Adrenal gland (tissue), 12 donors: ENCODE measurements around the gene APBA2. TPM values are rescaled to one million over a fixed set of nuclear protein-coding genes. Genes with fewer than 3 reads are reported as not detected.
A peak's percentile ranks its signal among the peaks of the same experiment; 100 is the strongest.

Experiments
- DNase-seq, 7 donors: peaks; one replicate each; pipeline ENCODE4 v3.0.0-alpha.2; 2019 to 2020
- H3K27ac ChIP-seq, 5 donors: fragments of 200-600 bp; sonication (generic) in 4 of 5; 1 replicate in 3 of 5; 2 replicates in 2 of 5; pipeline versions ENCODE4 v1.5.1 to v1.8.0; 2016 to 2020; ENCODE audit warnings: mild to moderate bottlenecking in 1 of 5
- H3K27me3 ChIP-seq: fragments of 200-600 bp; 2 replicates; pipeline ENCODE4 v1.8.0; 2021
- H3K36me3 ChIP-seq, 2 donors: fragments of 200-600 bp; replicated peaks in 1 of 2; 1 replicate in 1 of 2; 2 replicates in 1 of 2; pipeline versions ENCODE4 v1.5.1 to v1.8.0; 2018 to 2022
- H3K4me1 ChIP-seq, 2 donors: fragments of 200-600 bp; replicated peaks in 1 of 2; 1 replicate in 1 of 2; 2 replicates in 1 of 2; pipeline versions ENCODE4 v1.5.1 to v1.8.0; 2018 to 2021
- H3K4me3 ChIP-seq, 4 donors: fragments of 200-600 bp; sonication (generic) in 3 of 4; one replicate each; pipeline ENCODE4 v1.5.1; 2016 to 2018
- H3K9me3 ChIP-seq, 3 donors: fragments of 200-600 bp; sonication (generic) in 1 of 3; replicated peaks in 1 of 3; 1 replicate in 2 of 3; 2 replicates in 1 of 3; pipeline versions ENCODE4 v1.5.1 to v1.8.0; 2016 to 2021
- CTCF ChIP-seq, 6 experiments: fragments of 450-650 bp in 4 of 6; fragments of 200-600 bp in 2 of 6; sonication (generic) in 1 of 6; IDR thresholded peaks; 1 replicate in 5 of 6; 2 replicates in 1 of 6; pipeline versions ENCODE4 v1.5.1 to v1.8.0; 2016 to 2021; ENCODE audit warnings: antibody characterized with exemption in 6 of 6, mild to moderate bottlenecking in 2 of 6, moderate library complexity in 1 of 6
- POLR2A ChIP-seq, 2 donors: fragments of 450-650 bp; IDR thresholded peaks; one replicate each; pipeline ENCODE4 v1.6.1; 2017; ENCODE audit warnings: antibody characterized with exemption in 2 of 2, mild to moderate bottlenecking in 2 of 2, moderate library complexity in 1 of 2
- WGBS, 4 donors: extraction: QIAGEN DNeasy Blood & Tissue Kit in 2 of 4; methylation state at CpG; one replicate each; pipeline versions ENCODE4 v1.1.5 to v1.1.7; 2013 to 2017; 5-methylcytosine and 5-hydroxymethylcytosine counted together
- intact Hi-C, 2 donors: fragments of 100-400 bp; cut with DNase I; formaldehyde crosslinking; loops; one replicate each; pipeline versions ENCODE4 v1.14.1 to v1.15.0; 2022 to 2023
- polyA plus RNA-seq, 3 donors: library from polyadenylated mRNA; stranded (reverse); fragments of 200-250 nt in 2 of 3; fragments of 350-450 nt in 1 of 3; fragmentation: Illumina TruSeq in 1 of 3; extraction: RNeasy Lipid Tissue Mini Kit (QIAGEN cat#74804) in 1 of 3; gene quantifications; one replicate each; pipeline ENCODE4 v1.2.3, GENCODE V29; 2013 to 2014
- total RNA-seq, 9 donors: library from RNA; depleted of rRNA in 4 of 9; stranded (reverse); fragments of >200 nt in 4 of 9; fragments of 120-200 nt in 1 of 9; fragmentation: NEBNext Ultra II Directional in 1 of 9; extraction: Animal tissue kit (Norgen Biotek cat#: 25700) in 1 of 9; gene quantifications; one replicate each; pipeline versions ENCODE4 v1.1.0 to v1.2.4, GENCODE V29; 2013 to 2023
- donor health status: healthy with polysubstance abuse.
- donor health status: Bipolar disorder and iron deficiency.
- donor health status: DM: yes; HTN: yes; CAD: no.
- donor health status: DM: no; HTN: no; CAD: no.
- donor health status: DM: no; HTN: no; CAD: no.
- donor health status: DM: yes; HTN: yes; CAD: no.

APBA2 gene
- total and polyA plus RNA-seq, 12 donors, result 2.1 to 13.2 (median 4.7) TPM

- DNase-seq, result no peak
- Histone ChIP-seq H3K4me1 (no peaks in the 10 kb centered on the region), H3K27ac (no peak overlapping the region), H3K9me3 (no peaks in the 10 kb centered on the region), H3K4me3 (no peak overlapping the region), H3K36me3 (no peaks in the 10 kb centered on the region), H3K27me3 (no peaks in the 10 kb centered on the region)
- WGBS, 4 donors, result 87 to 94% (median 91%) methylated on average over 3 of the region's 3 CpGs
- intact Hi-C loops, result loop anchor here in 1 of 2 donors (10.0 kb wide), 1 partner anchor 124 kb away; no protein-coding TSS in a partner anchor
- TF ChIP-seq CTCF (IDR thresholded peaks at IDR 0.05), result no peak
- no peak for TF ChIP-seq POLR2A (IDR thresholded peaks at IDR 0.05)
Observed at GRCh38 chr15:28871168-28871567, 14.6 kb upstream of the APBA2 start.

- no peaks in the 10 kb centered on the region for H3K36me3 ChIP-seq
- no peaks in the 10 kb centered on the region for H3K9me3 ChIP-seq
- TF ChIP-seq CTCF (IDR thresholded peaks at IDR 0.05) (no peak), POLR2A (IDR thresholded peaks at IDR 0.05) (no peak)
- no peak for DNase-seq
- H3K4me3 ChIP-seq, result no peak overlapping the region
- no peak overlapping the region for H3K27ac ChIP-seq
- WGBS, 4 donors, result 86 to 91% (median 89%) methylated on average over 5 of the region's 5 CpGs
- no peaks in the 10 kb centered on the region for H3K27me3 ChIP-seq
- no peaks in the 10 kb centered on the region for H3K4me1 ChIP-seq
- intact Hi-C loops, result loop anchor here in 1 of 2 donors (10.0 kb wide), 1 partner anchor 122 kb away; no protein-coding TSS in a partner anchor
Observed at GRCh38 chr15:28873006-28873405, 12.8 kb upstream of the APBA2 start.

- intact Hi-C loops, result loop anchor here in 1 of 2 donors (10.0 kb wide), 1 partner anchor 121 kb away; no protein-coding TSS in a partner anchor
- Histone ChIP-seq H3K27ac (no peak overlapping the region), H3K4me1 (no peaks in the 10 kb centered on the region), H3K36me3 (no peaks in the 10 kb centered on the region), H3K27me3 (no peaks in the 10 kb centered on the region), H3K9me3 (no peaks in the 10 kb centered on the region), H3K4me3 (no peak overlapping the region)
- peak in 1 of 7 donors; percentile 73 for DNase-seq
- no peak for TF ChIP-seq POLR2A (IDR thresholded peaks at IDR 0.05)
- TF ChIP-seq CTCF (IDR thresholded peaks at IDR 0.05), result peak in 1 of 6 experiments; percentile 25
- 70 to 74% (median 71%) methylated on average over 9 to 10 of the region's 10 CpGs for WGBS, 4 donors
Observed at GRCh38 chr15:28873585-28874190, 12.1 kb upstream of the APBA2 start.

- Histone ChIP-seq H3K27me3 (no peaks in the 10 kb centered on the region), H3K27ac (no peak overlapping the region), H3K36me3 (no peaks in the 10 kb centered on the region), H3K4me3 (no peak overlapping the region), H3K9me3 (no peaks in the 10 kb centered on the region), H3K4me1 (no peaks in the 10 kb centered on the region)
- no peak for TF ChIP-seq POLR2A (IDR thresholded peaks at IDR 0.05)
- TF ChIP-seq CTCF (IDR thresholded peaks at IDR 0.05), result no peak
- 88 to 98% (median 91%) methylated on average over 4 of the region's 4 CpGs for WGBS, 4 donors
- no peak for DNase-seq
- intact Hi-C loops, result loop anchor here in 1 of 2 donors (10.0 kb wide), 1 partner anchor 119 kb away; no protein-coding TSS in a partner anchor
Observed at GRCh38 chr15:28875461-28876000, 10.2 kb upstream of the APBA2 start.
